AG08396 (cell line): ENCODE data around the gene TRMT10C.
"Not testable (repeated sequence)": the region's sequence is repeated elsewhere in the genome, so short reads cannot be mapped to it uniquely, and the experiment has no call there.

ENCODE experiments used
- DNase-seq: peaks from one replicate; pipeline ENCODE4 v3.0.0; 2012; ENCODE audit warnings: low spot score, mixed read lengths

TRMT10C gene

GRCh38 chr3:101548527-101549105 lies 13.1 kb upstream of the TRMT10C start:
- no peak for DNase-seq

- no peak for DNase-seq
These were observed 12.2 kb upstream of the TRMT10C start for GRCh38 chr3:101549473-101549872.

- not testable (repeated sequence) for DNase-seq
These were observed 10.1 kb upstream of the TRMT10C start for GRCh38 chr3:101551359-101552081.

- DNase-seq = not testable (repeated sequence)
These were observed 8.3 kb upstream of the TRMT10C start for GRCh38 chr3:101553381-101553780.

GRCh38 chr3:101556064-101556463 lies 5.6 kb upstream of the TRMT10C start:
- DNase-seq = no peak

- peak; percentile 49 for DNase-seq
These were observed 6.1 kb downstream of the TRMT10C start for GRCh38 chr3:101567528-101568317.

- DNase-seq = no peak
These were observed 9.6 kb downstream of the TRMT10C start for GRCh38 chr3:101571028-101571895.

GRCh38 chr3:101573449-101574387 lies 12.1 kb downstream of the TRMT10C start, which contains the start of gene PCNP:
TSS of gene PCNP (plus strand) at chr3:101574180. CDS start at chr3:101574216, 36 bp downstream.
- peak; percentile 94 for DNase-seq

- DNase-seq = peak; percentile 43
These were observed 12.9 kb downstream of the TRMT10C start for GRCh38 chr3:101574388-101575112.

- DNase-seq = no peak
These were observed 15.6 kb downstream of the TRMT10C start for GRCh38 chr3:101577286-101577685.

- no peak for DNase-seq
These were observed 26.9 kb downstream of the TRMT10C start for GRCh38 chr3:101588616-101589015.

GRCh38 chr3:101591071-101591470 lies 29.4 kb downstream of the TRMT10C start:
- DNase-seq = no peak

GRCh38 chr3:101602731-101603130 lies 41.1 kb downstream of the TRMT10C start:
- DNase-seq = no peak

GRCh38 chr3:101603184-101603583 lies 41.5 kb downstream of the TRMT10C start:
- no peak for DNase-seq

- not testable (repeated sequence) for DNase-seq
These were observed 43.7 kb downstream of the TRMT10C start for GRCh38 chr3:101605398-101605797.

GRCh38 chr3:101611023-101611422 lies 49.4 kb downstream of the TRMT10C start:
- DNase-seq = no peak

GRCh38 chr3:101613014-101613413 lies 51.3 kb downstream of the TRMT10C start:
- not testable (repeated sequence) for DNase-seq

- DNase-seq = no peak
These were observed 53.9 kb downstream of the TRMT10C start for GRCh38 chr3:101615525-101615924.
